GM12878 (cell line): ENCODE results near the gene FAM118A. TPM values are rescaled to one million over a fixed set of nuclear protein-coding genes. Genes with fewer than 3 reads are reported as not detected.

Experiments
- ATAC-seq: fragments of 200-7000 bp; cut with Tn5 transposase; 3 replicates; pipeline ENCODE4 v1.9.1; 2020; ENCODE audit warnings: mild to moderate bottlenecking, moderate library complexity
- BruUV-seq: library from RNA; stranded (reverse); fragments of 400-500 nt; replicated peaks from 2 replicates; lab custom pipeline; 2021; lab: Mats Ljungman, UMichigan
- CTCF ChIA-PET: fragments of 300-600 bp; sonication (Branson Sonifier 250); formaldehyde crosslinking; extraction: SDS; loops from one replicate; lab custom pipeline; 2021; ENCODE audit warnings: inconsistent platforms; lab: Yijun Ruan, JAX
- POLR2A ChIA-PET: fragments of 350-600 bp; formaldehyde crosslinking; extraction: SDS; loops from one replicate; lab custom pipeline; 2021; ENCODE audit warnings: inconsistent platforms; lab: Charles Lee
- RAD21 ChIA-PET: fragments of 300-600 bp; sonication (Branson Sonifier 250); formaldehyde crosslinking; loops from one replicate; lab custom pipeline; 2023; ENCODE audit warnings: antibody characterized with exemption; ENCODE audit not compliant: unreplicated experiment; lab: Charles Lee
- SMC1A ChIA-PET: fragments of 300-600 bp; sonication (Branson Sonifier 250); formaldehyde crosslinking; loops from one replicate; lab custom pipeline; 2023; ENCODE audit not compliant: unreplicated experiment, uncharacterized antibody; lab: Charles Lee
- DNase-seq: peaks from one replicate; pipeline ENCODE4 v3.0.0-alpha.2; 2011; ENCODE audit warnings: low read depth, low spot score
- FAIRE-seq: peaks from 3 replicates; lab custom pipeline; 2011; peaks lifted over from hg19 to GRCh38; lab: Jason Lieb, UNC
- H2AFZ ChIP-seq: 2 replicates; pipeline ENCODE4 v1.6.0; 2011; ENCODE audit warnings: low read depth, low read length, control low read depth; ENCODE audit not compliant: control insufficient read depth
- H3K27ac ChIP-seq: 2 replicates; pipeline ENCODE4 v1.5.1; 2011; ENCODE audit warnings: control low read depth; ENCODE audit not compliant: control insufficient read depth, insufficient read depth
- H3K27me3 ChIP-seq, 2 experiments: replicated peaks in 1 of 2; 2 replicates each; pipeline versions ENCODE4 v1.6.0 to v1.6.1; 2011; ENCODE audit warnings: low read length in 1 of 2; ENCODE audit not compliant: control insufficient read depth in 2 of 2, insufficient read depth in 2 of 2
- H3K36me3 ChIP-seq, 2 experiments: 2 replicates each; pipeline ENCODE4 v1.5.1; 2011; ENCODE audit warnings: low read length in 1 of 2; ENCODE audit not compliant: control insufficient read depth in 2 of 2, insufficient read depth in 2 of 2
- H3K4me1 ChIP-seq: 2 replicates; pipeline ENCODE4 v1.6.1; 2011; ENCODE audit warnings: mild to moderate bottlenecking, low read length, moderate library complexity, mixed read lengths; ENCODE audit not compliant: control insufficient read depth, insufficient read depth
- H3K4me2 ChIP-seq: 2 replicates; pipeline ENCODE4 v1.6.0; 2011; ENCODE audit warnings: control low read depth; ENCODE audit not compliant: control insufficient read depth, insufficient read depth
- H3K4me3 ChIP-seq: fragments of 200-600 bp; sonication (generic); 2 replicates; pipeline ENCODE4 v1.5.1; 2016
- H3K79me2 ChIP-seq: 2 replicates; pipeline ENCODE4 v1.6.0; 2011; ENCODE audit warnings: low read length; ENCODE audit not compliant: control insufficient read depth, insufficient read depth
- H3K9ac ChIP-seq: 2 replicates; pipeline ENCODE4 v1.8.0; 2011; ENCODE audit warnings: low read length, control low read depth, mixed read lengths; ENCODE audit not compliant: control insufficient read depth, insufficient read depth
- H3K9me3 ChIP-seq: replicated peaks from 3 replicates; pipeline ENCODE4 v1.5.1; 2011; ENCODE audit warnings: mild to moderate bottlenecking, low read length; ENCODE audit not compliant: control insufficient read depth, insufficient read depth
- H4K20me1 ChIP-seq: 2 replicates; pipeline ENCODE4 v1.6.0; 2011; ENCODE audit not compliant: control insufficient read depth, insufficient read depth
- GABPA ChIP-seq: IDR thresholded peaks from 2 replicates; pipeline ENCODE4 v1.6.1; 2014; ENCODE audit warnings: antibody characterized with exemption, low read depth, mild to moderate bottlenecking, inconsistent platforms
- MYC ChIP-seq: IDR thresholded peaks from 2 replicates; pipeline ENCODE4 v1.6.1; 2011; ENCODE audit warnings: mild to moderate bottlenecking, low read length, moderate library complexity, inconsistent platforms; ENCODE audit not compliant: insufficient read depth, insufficient replicate concordance, insufficient read length, severe bottlenecking
- PAX5 ChIP-seq: IDR thresholded peaks from 2 replicates; pipeline ENCODE4 v1.6.1; 2011; ENCODE audit warnings: low read depth, low read length, borderline replicate concordance
- REST ChIP-seq: IDR thresholded peaks from 2 replicates; pipeline ENCODE4 v1.6.1; 2012; ENCODE audit warnings: mild to moderate bottlenecking, low read depth, low read length
- SP1 ChIP-seq: IDR thresholded peaks from one replicate; pipeline ENCODE4 v1.6.1; 2011; ENCODE audit warnings: low read depth, low read length
- STAT1 ChIP-seq: fragments of 450-650 bp; conservative IDR thresholded peaks from 2 replicates; pipeline ENCODE4 v1.6.1; 2014; ENCODE audit warnings: antibody characterized with exemption, mild to moderate bottlenecking
- USF1 ChIP-seq: IDR thresholded peaks from 2 replicates; pipeline ENCODE4 v1.6.1; 2011; ENCODE audit warnings: borderline replicate concordance, low read depth, mild to moderate bottlenecking, moderate library complexity, mixed read lengths, low read length; ENCODE audit not compliant: insufficient read depth; ENCODE audit errors: extremely low read length
- YY1 ChIP-seq: IDR thresholded peaks from 2 replicates; pipeline ENCODE4 v1.6.1; 2011; ENCODE audit warnings: low read depth, mild to moderate bottlenecking, low read length
- WGBS: methylation state at CpG from one replicate; pipeline ENCODE4 v1.1.6; 2016; ENCODE audit warnings: low lambda C conversion rate; ENCODE audit not compliant: insufficient replicate concordance, insufficient coverage; ENCODE audit errors: missing lambda C conversion rate; 5-methylcytosine and 5-hydroxymethylcytosine counted together
- in situ Hi-C: fragments of 300-500 bp; cut with MboI; formaldehyde crosslinking; loops from 9 replicates; pipeline ENCODE4 v1.14.3; 2018; ENCODE audit warnings: mixed read lengths
- intact Hi-C: fragments of 100-400 bp; cut with micrococcal nuclease; formaldehyde crosslinking; loops from one replicate; pipeline ENCODE4 v1.14.2; 2022; ENCODE audit not compliant: unreplicated experiment
- polyA plus RNA-seq, 11 experiments: library from polyadenylated mRNA; depleted of rRNA in 4 of 11; unstranded in 6 of 11; stranded (reverse) in 5 of 11; fragments of >200 nt; fragmentation: Nextera tagmentation in 4 of 11; fragmentation: Illumina TruSeq in 1 of 11; extraction: Ambion mirVana in 4 of 11; extraction: Trizol in 1 of 11; gene quantifications; 1 replicate in 1 of 11; 2 replicates in 10 of 11; pipeline versions ENCODE4 v1.2.1 to v1.2.3, GENCODE V29; 2011 to 2016; ENCODE audit warnings: inconsistent platforms in 2 of 11, missing spikeins in 2 of 11, low read depth in 1 of 11
- total RNA-seq, 4 experiments: library from RNA; depleted of rRNA in 3 of 4; stranded (reverse); fragments of >200 nt in 3 of 4; fragmentation: Illumina TruSeq in 1 of 4; extraction: Trizol in 1 of 4; gene quantifications; 2 replicates each; pipeline versions ENCODE4 v1.2.1 to v1.2.3, GENCODE V29; 2013 to 2021

Gene FAM118A
- total and polyA plus RNA-seq, 10 of the 15 experiments (the other 5 are each of a cell fraction or from before 2014, with no cell fraction given) = 17.4 to 332 (median 56.6) TPM

DNA sequence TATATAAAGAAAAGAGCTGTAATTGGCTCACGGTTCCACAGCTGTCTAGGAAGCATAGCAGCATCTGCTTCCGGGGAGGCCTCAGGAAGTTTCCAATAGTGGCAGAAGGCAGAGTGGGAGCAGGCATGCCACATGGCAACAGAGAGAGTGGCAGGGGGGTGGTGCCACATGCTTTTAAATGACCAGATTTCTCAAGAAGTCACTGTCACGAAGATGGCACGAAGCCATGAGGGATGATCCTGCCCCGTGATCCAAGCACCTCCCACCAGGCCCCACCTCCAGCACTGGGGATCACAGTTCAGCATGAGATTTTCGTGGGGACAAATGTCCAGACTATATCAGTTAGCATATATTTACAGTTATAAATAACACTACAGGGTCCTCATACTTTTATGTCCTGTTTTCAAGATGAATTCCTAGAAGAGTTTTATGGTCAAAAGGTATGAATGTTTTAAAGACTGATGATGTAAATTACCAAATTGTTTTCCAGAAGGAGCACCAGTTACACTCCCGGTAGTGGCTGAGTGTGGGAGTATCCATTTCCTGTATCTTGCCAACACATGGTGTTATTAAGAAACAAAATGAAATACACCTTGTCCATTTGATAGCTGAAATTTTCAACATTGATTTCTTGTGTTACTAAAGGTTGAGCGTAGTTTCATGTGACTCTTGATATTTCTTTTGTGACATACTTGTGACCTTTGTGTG is 19.2 kb downstream of the FAM118A start:
- Histone ChIP-seq H3K36me3 (peaks cover 5 to 21% of the 10 kb centered on the region in 2 experiments; a peak in 3 of 4 replicates), H3K9me3 (no peaks in the 10 kb centered on the region), H2AFZ (no peak overlapping the region), H3K4me3 (no peak overlapping the region), H3K9ac (no peak overlapping the region), H3K4me2 (no peak overlapping the region), H3K4me1 (no peaks in the 10 kb centered on the region), H3K27ac (no peak overlapping the region), H3K27me3 (no peaks in the 10 kb centered on the region), H3K79me2 (no peaks in the 10 kb centered on the region; the same call in 1 of the 2 replicates), H4K20me1 (no peaks in the 10 kb centered on the region)
- SMC1A ChIA-PET = interaction anchor here (0.6 kb wide), 1 partner anchor 71 kb away, joined by 4 read pairs; no protein-coding TSS in a partner anchor
- WGBS = 82% methylated on average over 8 of the region's 8 CpGs
- CTCF ChIA-PET = no interaction called here
- ATAC-seq = no peak
- no peak for TF ChIP-seq STAT1
- intact Hi-C loops = no loop called here
- POLR2A ChIA-PET = interaction anchor here (0.6 kb wide), 1 partner anchor 26 kb away, joined by 4 read pairs; no protein-coding TSS in a partner anchor
- RAD21 ChIA-PET = no interaction called here
- no peak for FAIRE-seq
- in situ Hi-C loops = no loop called here
- no peak for DNase-seq
- BruUV-seq = TSS peak; percentile 72

GRCh38 chr22:45329530-45329936 is 19.8 kb downstream of the FAM118A start:
- RAD21 ChIA-PET = no interaction called here
- 100% methylated on average over 12 of the region's 12 CpGs for WGBS
- FAIRE-seq = no peak
- TF ChIP-seq GABPA (no peak), USF1 (no peak), PAX5 (no peak), SP1 (no peak), REST (no peak), YY1 (no peak), MYC (no peak)

More at GRCh38 chr22:45329530-45329936, 19.8 kb downstream of the FAM118A start:
- Histone ChIP-seq H3K4me1 (no peaks in the 10 kb centered on the region), H3K79me2 (no peaks in the 10 kb centered on the region; the same call in 1 of the 2 replicates), H3K9ac (no peak overlapping the region), H3K4me2 (no peak overlapping the region), H4K20me1 (no peaks in the 10 kb centered on the region), H3K4me3 (no peak overlapping the region), H3K27me3 (no peaks in the 10 kb centered on the region), H3K27ac (no peak overlapping the region), H3K9me3 (no peaks in the 10 kb centered on the region), H3K36me3 (peaks cover 5 to 17% of the 10 kb centered on the region in 2 experiments; a peak in 3 of 4 replicates), H2AFZ (no peak overlapping the region)
- in situ Hi-C loops (no loop called here), intact Hi-C loops (no loop called here)
- BruUV-seq = no TSS peak
- DNase-seq (no peak), ATAC-seq (no peak)
- ChIA-PET SMC1A (no interaction called here), CTCF (no interaction called here), POLR2A (no interaction called here)
